Progenitor cell of endocrine pancreas (in vitro differentiated cells): ENCODE results near the gene MYH15. TPM values are rescaled to one million over a fixed set of nuclear protein-coding genes. Genes with fewer than 3 reads are reported as not detected.

Experiments
- DNase-seq: peaks from one replicate; pipeline ENCODE4 v3.0.0; 2021; ENCODE audit warnings: low spot score; ENCODE audit not compliant: unreplicated experiment
- H3K27ac Mint-ChIP-seq: 2 replicates; pipeline ENCODE4 v1.8.0; 2021; ENCODE audit warnings: mild to moderate bottlenecking, moderate library complexity, mixed read lengths
- H3K27me3 Mint-ChIP-seq: 2 replicates; pipeline ENCODE4 v1.8.0; 2021; ENCODE audit warnings: mixed read lengths
- H3K36me3 Mint-ChIP-seq: 2 replicates; pipeline ENCODE4 v1.8.0; 2022; ENCODE audit warnings: mixed read lengths; ENCODE audit not compliant: insufficient read depth
- H3K4me1 Mint-ChIP-seq: 2 replicates; pipeline ENCODE4 v1.8.0; 2021; ENCODE audit warnings: low read depth, mixed read lengths
- H3K4me3 Mint-ChIP-seq: 2 replicates; pipeline ENCODE4 v1.8.0; 2021; ENCODE audit warnings: low read depth, mild to moderate bottlenecking, moderate library complexity, mixed read lengths
- H3K9me3 Mint-ChIP-seq: 2 replicates; pipeline ENCODE4 v1.8.0; 2021; ENCODE audit warnings: low read depth, mixed read lengths
- CTCF ChIP-seq: fragments of 200-600 bp; sonication (generic); IDR thresholded peaks from one replicate; pipeline ENCODE4 v1.5.0; 2021; ENCODE audit warnings: antibody characterized with exemption, mild to moderate bottlenecking; ENCODE audit not compliant: unreplicated experiment
- total RNA-seq: library from RNA; stranded (reverse); gene quantifications from 2 replicates; pipeline ENCODE4 v1.2.1, GENCODE V29; 2021

Gene MYH15
- total RNA-seq, 1 donor from 2014 or later: 0.96 TPM

- peaks cover 5% of the 10 kb centered on the region for H3K4me1 Mint-ChIP-seq
- H3K4me3 Mint-ChIP-seq: no peak overlapping the region
- H3K27me3 Mint-ChIP-seq: no peaks in the 10 kb centered on the region
- no peaks in the 10 kb centered on the region for H3K36me3 Mint-ChIP-seq
- no peak for DNase-seq
- no peaks in the 10 kb centered on the region for H3K9me3 Mint-ChIP-seq
- TF ChIP-seq CTCF: no peak
- no peak overlapping the region for H3K27ac Mint-ChIP-seq
These were observed 48.7 kb downstream of the MYH15 start for GRCh38 chr3:108461661-108462111.

- peaks cover 5% of the 10 kb centered on the region for H3K4me1 Mint-ChIP-seq
- H3K4me3 Mint-ChIP-seq: no peak overlapping the region
- H3K9me3 Mint-ChIP-seq: no peaks in the 10 kb centered on the region
- TF ChIP-seq CTCF: no peak
- H3K27me3 Mint-ChIP-seq: no peaks in the 10 kb centered on the region
- H3K27ac Mint-ChIP-seq: no peak overlapping the region
- H3K36me3 Mint-ChIP-seq: no peaks in the 10 kb centered on the region
- no peak for DNase-seq
These were observed 51.2 kb downstream of the MYH15 start for GRCh38 chr3:108459225-108459624.

GRCh38 chr3:108455212-108455705 lies 55.1 kb downstream of the MYH15 start:
- no peak for DNase-seq
- H3K4me3 Mint-ChIP-seq: no peak overlapping the region
- no peaks in the 10 kb centered on the region for H3K9me3 Mint-ChIP-seq
- H3K27me3 Mint-ChIP-seq: no peaks in the 10 kb centered on the region
- no peak overlapping the region for H3K27ac Mint-ChIP-seq
- H3K4me1 Mint-ChIP-seq: no peaks in the 10 kb centered on the region
- no peaks in the 10 kb centered on the region for H3K36me3 Mint-ChIP-seq
- no peak for TF ChIP-seq CTCF

- Mint-ChIP-seq H3K27me3 (no peaks in the 10 kb centered on the region), H3K27ac (no peak overlapping the region), H3K9me3 (peaks cover 5% of the 10 kb centered on the region), H3K4me1 (no peaks in the 10 kb centered on the region), H3K4me3 (no peak overlapping the region), H3K36me3 (no peaks in the 10 kb centered on the region)
- TF ChIP-seq CTCF: no peak
- no peak for DNase-seq
These were observed 56.8 kb downstream of the MYH15 start for GRCh38 chr3:108453565-108453964.

GRCh38 chr3:108450444-108450843 lies 60.0 kb downstream of the MYH15 start:
- no peak for TF ChIP-seq CTCF
- H3K27ac Mint-ChIP-seq: no peak overlapping the region
- H3K4me1 Mint-ChIP-seq: no peaks in the 10 kb centered on the region
- no peak overlapping the region for H3K4me3 Mint-ChIP-seq
- peaks cover 18% of the 10 kb centered on the region for H3K9me3 Mint-ChIP-seq
- peaks cover 5% of the 10 kb centered on the region for H3K36me3 Mint-ChIP-seq
- no peaks in the 10 kb centered on the region for H3K27me3 Mint-ChIP-seq
- no peak for DNase-seq
